Stimulated activated naive B cell treated with anti-CD40 and anti-IgM and Interleukin-4, amounts not matched to agents 10 μg/mL and 1 μg/mL and 100 μg/mL, for 72 hours (primary cell): Measurements from ENCODE around the gene WDPCP.
A peak's percentile ranks its signal among the peaks of the same experiment; 100 is the strongest.
"Not testable (repeated sequence)": the region's sequence is repeated elsewhere in the genome, so short reads cannot be mapped to it uniquely, and the experiment has no call there.

ENCODE experiments used
- ATAC-seq, 2 donors: fragments of 150-1000 bp; cut with Tn5 transposase; replicated peaks; 2 replicates each; pipeline ENCODE4 v1.10.0; 2021; ENCODE audit warnings: moderate library complexity in 1 of 2
- DNase-seq: peaks from one replicate; pipeline ENCODE4 v3.0.0; 2021
- H3K27ac Mint-ChIP-seq: one replicate; pipeline ENCODE4 v1.8.0; 2022; ENCODE audit warnings: mild to moderate bottlenecking, mixed read lengths
- H3K27me3 Mint-ChIP-seq, 2 donors: one replicate each; pipeline ENCODE4 v1.8.0; 2022; ENCODE audit warnings: mixed read lengths in 2 of 2
- H3K36me3 Mint-ChIP-seq, 2 donors: one replicate each; pipeline ENCODE4 v1.8.0; 2022; ENCODE audit warnings: mixed read lengths in 2 of 2, mild to moderate bottlenecking in 1 of 2
- H3K4me1 Mint-ChIP-seq, 2 donors: one replicate each; pipeline ENCODE4 v1.8.0; 2022; ENCODE audit warnings: mixed read lengths in 2 of 2, mild to moderate bottlenecking in 1 of 2
- H3K4me3 Mint-ChIP-seq, 2 donors: one replicate each; pipeline ENCODE4 v1.8.0; 2022; ENCODE audit warnings: mild to moderate bottlenecking in 2 of 2, mixed read lengths in 2 of 2, moderate library complexity in 1 of 2
- H3K9me3 Mint-ChIP-seq, 2 donors: one replicate each; pipeline ENCODE4 v1.8.0; 2022; ENCODE audit warnings: mixed read lengths in 2 of 2, mild to moderate bottlenecking in 1 of 2

WDPCP gene

DNA sequence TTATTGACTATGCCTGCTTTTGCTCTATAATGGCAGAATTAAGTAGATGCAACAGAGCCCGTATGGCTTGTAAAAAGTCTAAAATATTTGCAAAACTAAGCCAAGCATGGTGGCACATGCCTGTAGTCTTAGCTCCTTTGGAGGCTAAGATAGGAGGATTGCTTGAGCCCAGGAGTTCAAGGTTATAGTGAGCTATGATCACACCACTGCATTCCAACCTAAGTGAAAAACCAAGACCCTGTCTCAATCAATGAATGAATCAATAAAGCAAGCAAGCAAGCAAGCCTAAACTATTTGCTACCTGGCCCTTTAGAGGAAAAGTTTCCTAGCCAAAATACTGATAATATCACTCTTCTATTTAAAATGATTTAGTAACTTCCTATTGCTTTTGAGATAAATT, 277.7 kb downstream of the WDPCP start:
- DNase-seq = no peak
- ATAC-seq = no peak
- Mint-ChIP-seq H3K27ac (no peak overlapping the region), H3K36me3 (peaks cover 47 to 64% of the 10 kb centered on the region in 2 donors), H3K4me3 (no peak overlapping the region), H3K9me3 (peaks cover 20 to 21% of the 10 kb centered on the region in 2 donors), H3K4me1 (no peaks in the 10 kb centered on the region), H3K27me3 (no peaks in the 10 kb centered on the region)

DNA sequence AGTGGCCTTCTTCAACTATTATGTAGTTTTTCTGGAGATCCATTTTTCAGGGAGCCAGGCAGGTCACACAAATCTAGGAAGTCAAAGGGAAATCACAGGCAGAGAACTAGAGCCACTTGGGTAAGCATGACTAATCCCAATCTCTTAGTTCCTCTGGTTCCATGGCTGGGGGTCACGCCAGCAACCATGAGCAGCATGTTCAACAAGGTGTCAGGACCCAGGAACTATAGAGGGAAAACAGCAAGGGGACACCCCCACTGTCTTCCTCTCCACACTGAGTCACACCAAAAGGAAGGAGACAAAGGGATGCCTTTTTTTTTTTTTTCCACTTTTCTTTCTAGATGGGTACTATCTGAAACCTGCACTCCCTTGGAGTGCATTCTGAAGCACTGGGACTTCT, 286.8 kb downstream of the WDPCP start:
- Mint-ChIP-seq H3K27ac (no peak overlapping the region), H3K4me3 (no peak overlapping the region), H3K36me3 (peaks cover 48 to 83% of the 10 kb centered on the region in 2 donors), H3K4me1 (no peaks in the 10 kb centered on the region), H3K9me3 (peaks cover 36 to 42% of the 10 kb centered on the region in 2 donors), H3K27me3 (no peaks in the 10 kb centered on the region)
- DNase-seq = no peak
- no peak for ATAC-seq

DNA sequence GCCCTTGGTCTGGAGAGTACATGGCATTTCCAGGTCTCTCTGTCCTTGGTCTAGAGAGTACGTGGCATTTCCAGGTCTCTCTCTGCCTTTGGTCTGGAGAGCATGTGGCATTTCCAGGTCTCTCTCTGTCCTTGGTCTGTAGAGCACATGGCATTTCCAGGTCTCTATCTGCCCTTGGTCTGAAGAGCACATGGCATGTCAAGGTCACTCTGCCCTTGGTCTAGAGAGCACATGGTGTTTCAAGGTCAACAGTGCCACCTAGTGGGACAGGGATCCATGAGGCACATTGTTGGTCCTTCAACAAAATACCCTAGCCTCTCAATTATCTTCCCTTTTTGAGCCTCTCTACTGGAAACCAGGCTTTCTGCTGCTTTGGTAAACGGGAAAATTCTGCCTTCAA, 287.4 kb downstream of the WDPCP start:
- DNase-seq (no peak), ATAC-seq (no peak)
- H3K36me3 Mint-ChIP-seq = peaks cover 50 to 80% of the 10 kb centered on the region in 2 donors
- H3K27me3 Mint-ChIP-seq = no peaks in the 10 kb centered on the region
- peaks cover 37 to 47% of the 10 kb centered on the region in 2 donors for H3K9me3 Mint-ChIP-seq
- no peak overlapping the region for H3K4me3 Mint-ChIP-seq
- no peak overlapping the region for H3K27ac Mint-ChIP-seq
- no peaks in the 10 kb centered on the region for H3K4me1 Mint-ChIP-seq

DNA sequence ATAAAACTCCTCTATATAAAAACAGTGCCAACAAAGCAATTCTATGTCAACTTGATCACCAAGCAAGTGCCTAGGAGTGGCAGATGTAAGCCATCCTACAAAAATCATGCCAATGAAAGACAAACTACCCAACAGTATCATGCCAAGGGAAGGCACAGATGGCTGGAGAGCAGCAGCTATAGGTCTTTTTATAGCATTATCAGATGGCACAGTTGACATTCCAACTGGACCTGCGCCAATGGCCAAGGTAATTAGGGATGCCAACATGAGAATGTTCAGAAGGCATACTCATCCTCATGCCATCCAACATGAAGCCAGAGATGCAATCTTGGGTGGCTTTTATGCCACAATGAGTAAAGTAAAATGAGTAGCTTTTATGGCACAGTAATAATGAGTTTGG, 300.3 kb downstream of the WDPCP start:
- peaks cover 21 to 28% of the 10 kb centered on the region in 2 donors for H3K9me3 Mint-ChIP-seq
- no peaks in the 10 kb centered on the region for H3K4me1 Mint-ChIP-seq
- H3K36me3 Mint-ChIP-seq = peaks cover 18 to 32% of the 10 kb centered on the region in 2 donors
- no peak for ATAC-seq
- DNase-seq = no peak
- H3K27ac Mint-ChIP-seq = no peak overlapping the region
- H3K27me3 Mint-ChIP-seq = no peaks in the 10 kb centered on the region
- no peak overlapping the region for H3K4me3 Mint-ChIP-seq

DNA sequence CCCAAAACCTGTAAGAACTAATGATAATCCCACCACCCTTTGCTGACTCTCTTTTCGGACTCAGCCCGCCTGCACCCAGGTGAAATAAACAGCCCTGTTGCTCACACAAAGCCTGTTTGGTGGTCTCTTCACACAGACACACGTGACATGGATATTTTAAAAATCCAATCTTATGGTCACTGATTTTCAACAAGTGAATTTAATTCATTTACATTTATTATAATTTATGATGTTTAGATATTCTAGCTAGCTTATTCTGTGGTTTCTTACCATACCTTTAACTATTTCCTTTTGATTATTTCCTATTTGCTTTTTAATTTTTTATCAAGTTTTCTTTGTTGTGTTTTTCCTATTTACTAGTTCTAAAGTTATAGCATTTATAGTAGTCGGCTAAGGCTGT, 301.8 kb downstream of the WDPCP start:
- H3K27me3 Mint-ChIP-seq, ATAC-seq, H3K27ac Mint-ChIP-seq, DNase-seq, H3K4me3 Mint-ChIP-seq, H3K4me1 Mint-ChIP-seq: not testable (repeated sequence)
- Mint-ChIP-seq H3K36me3 (peaks cover 16 to 32% of the 10 kb centered on the region in 2 donors), H3K9me3 (peaks cover 25 to 32% of the 10 kb centered on the region in 2 donors)

DNA sequence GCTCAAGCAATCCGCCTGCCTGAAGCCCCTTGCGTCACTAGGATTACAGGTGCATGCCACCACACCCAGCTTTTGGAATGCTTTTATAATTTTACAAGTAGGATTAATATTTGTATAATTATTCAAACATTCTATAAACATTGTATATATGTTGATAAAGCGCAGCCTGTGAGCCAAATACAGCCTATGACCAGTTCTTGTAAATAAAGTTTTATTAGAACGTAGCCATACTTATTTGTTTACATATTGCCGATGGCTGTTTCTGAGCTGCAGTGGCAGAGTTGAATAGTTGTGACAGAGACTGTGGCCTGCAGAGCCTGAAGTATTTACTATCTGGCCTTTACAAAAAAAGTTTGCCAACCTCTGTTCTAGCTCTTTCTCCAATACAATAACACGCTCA, 305.0 kb downstream of the WDPCP start:
- Mint-ChIP-seq H3K4me3 (no peak overlapping the region), H3K36me3 (peaks cover 24 to 48% of the 10 kb centered on the region in 2 donors), H3K27ac (no peak overlapping the region), H3K9me3 (peaks cover 45 to 50% of the 10 kb centered on the region in 2 donors), H3K4me1 (peaks cover 0 to 2% of the 10 kb centered on the region in 2 donors), H3K27me3 (no peaks in the 10 kb centered on the region)
- DNase-seq (no peak), ATAC-seq (no peak)

DNA sequence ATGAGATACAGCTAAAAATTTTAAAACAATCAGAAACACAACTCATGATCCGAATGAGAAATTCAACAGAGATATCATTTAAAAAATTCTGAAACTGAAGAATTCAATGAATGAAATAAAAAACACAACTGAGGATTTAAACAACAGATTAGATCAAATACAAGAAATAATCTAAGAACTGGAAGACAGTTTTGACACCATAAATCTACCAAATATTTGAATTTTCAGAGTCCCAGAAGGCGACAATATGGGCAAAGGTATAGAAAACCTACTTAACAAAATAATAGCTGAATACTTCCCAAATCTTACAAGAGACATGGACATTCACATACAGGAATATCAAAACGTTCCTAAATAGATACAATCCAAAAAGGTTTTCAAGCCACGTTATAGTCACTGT, 315.7 kb downstream of the WDPCP start:
- Mint-ChIP-seq H3K27me3 (no peaks in the 10 kb centered on the region), H3K9me3 (peaks cover 45 to 51% of the 10 kb centered on the region in 2 donors), H3K27ac (no peak overlapping the region), H3K4me3 (no peak overlapping the region), H3K4me1 (no peaks in the 10 kb centered on the region), H3K36me3 (peaks cover 37 to 52% of the 10 kb centered on the region in 2 donors)
- DNase-seq = no peak
- no peak for ATAC-seq

DNA sequence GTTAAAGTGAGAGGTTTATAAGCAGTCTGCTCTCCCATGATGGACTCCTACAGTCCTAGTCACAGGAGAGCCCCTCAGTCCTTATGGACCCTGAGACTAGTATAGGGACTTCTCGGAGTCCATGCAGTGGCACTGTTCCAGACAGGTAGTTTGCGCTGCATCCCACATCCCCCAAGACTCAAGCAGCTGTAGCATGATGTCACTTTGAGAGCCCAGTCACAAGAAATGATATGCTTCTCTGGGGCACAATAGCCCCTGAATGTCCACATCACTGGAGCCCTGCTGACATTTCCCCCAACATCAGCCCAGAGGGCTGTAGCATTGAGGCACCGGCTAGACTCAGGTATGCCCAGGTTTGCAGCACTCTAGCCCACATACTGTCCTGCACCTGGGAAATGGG, 317.6 kb downstream of the WDPCP start:
- peaks cover 38 to 43% of the 10 kb centered on the region in 2 donors for H3K9me3 Mint-ChIP-seq
- no peak overlapping the region for H3K4me3 Mint-ChIP-seq
- no peaks in the 10 kb centered on the region for H3K4me1 Mint-ChIP-seq
- H3K27me3 Mint-ChIP-seq = no peaks in the 10 kb centered on the region
- H3K36me3 Mint-ChIP-seq = peaks cover 35 to 48% of the 10 kb centered on the region in 2 donors
- no peak overlapping the region for H3K27ac Mint-ChIP-seq
- no peak for ATAC-seq
- DNase-seq = no peak

DNA sequence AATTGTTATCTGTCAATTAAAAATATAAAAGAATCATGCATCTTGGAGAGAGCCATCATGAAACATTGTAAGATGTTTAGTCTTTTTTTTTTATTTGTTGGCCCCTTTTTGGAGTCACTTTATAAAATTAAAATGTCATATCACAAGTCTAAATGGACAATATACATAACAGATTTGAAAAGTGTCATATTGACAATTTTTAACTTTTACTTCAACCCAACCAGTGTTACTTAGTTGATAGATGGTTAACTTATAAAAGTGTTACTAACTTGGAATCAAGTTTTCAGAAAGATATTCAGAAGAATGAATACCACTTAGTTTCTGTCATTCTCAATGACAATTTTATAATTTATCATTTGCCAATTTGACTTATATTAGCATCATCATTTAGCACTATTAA, 319.3 kb downstream of the WDPCP start:
- DNase-seq (no peak), ATAC-seq (no peak)
- Mint-ChIP-seq H3K36me3 (peaks cover 22 to 44% of the 10 kb centered on the region in 2 donors), H3K27me3 (no peaks in the 10 kb centered on the region), H3K9me3 (peaks cover 25 to 30% of the 10 kb centered on the region in 2 donors), H3K4me1 (no peaks in the 10 kb centered on the region), H3K4me3 (no peak overlapping the region), H3K27ac (no peak overlapping the region)

DNA sequence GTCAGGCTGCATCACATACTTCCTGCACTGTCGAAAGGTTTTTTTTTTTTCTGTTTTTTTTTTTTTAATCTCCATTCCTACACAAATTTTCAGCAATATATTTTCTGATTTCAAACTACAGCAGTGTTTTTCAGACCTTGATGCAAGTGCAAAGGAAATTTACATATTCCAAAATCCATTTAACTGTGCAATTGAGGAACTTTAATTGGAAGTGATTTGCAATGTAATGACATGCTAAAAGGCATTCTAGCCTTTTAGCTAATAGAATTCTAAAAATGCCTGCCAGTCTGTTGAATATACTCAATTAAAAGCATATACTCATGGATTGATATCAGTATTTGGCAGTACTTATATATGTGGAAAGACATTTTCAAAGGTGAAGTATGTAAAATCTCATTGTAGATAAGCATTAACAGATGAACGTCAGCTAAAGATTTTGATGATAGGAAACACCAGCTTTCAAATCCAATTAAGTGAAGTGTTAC, 327.1 kb downstream of the WDPCP start:
- no peak for ATAC-seq

DNA sequence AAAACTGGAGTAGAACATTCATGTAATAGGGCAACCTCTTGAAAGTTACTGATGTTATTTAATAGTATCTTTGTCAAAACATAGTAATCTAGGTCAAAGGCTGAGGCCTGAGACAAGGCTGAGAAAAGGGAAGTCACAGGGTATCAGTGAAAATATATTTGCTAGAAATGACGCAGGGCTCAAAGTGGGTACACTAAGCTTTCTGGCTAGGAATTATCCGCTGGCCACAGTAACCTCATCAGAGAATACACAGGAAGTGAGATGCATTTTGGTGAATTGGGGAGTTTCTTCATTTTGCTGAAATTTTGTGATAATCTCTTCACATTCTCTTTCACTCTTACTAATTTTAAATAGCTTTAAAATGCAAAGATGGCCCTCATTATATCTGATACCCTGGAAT, 330.8 kb downstream of the WDPCP start:
- peak; percentile 61 to 91 for ATAC-seq

More for the DNA sequence above, 327.1 kb downstream of the WDPCP start:
- Mint-ChIP-seq H3K4me1 (peaks cover 0 to 2% of the 10 kb centered on the region in 2 donors), H3K27ac (no peak overlapping the region), H3K4me3 (no peak overlapping the region), H3K9me3 (peaks cover 0 to 6% of the 10 kb centered on the region in 2 donors), H3K36me3 (peaks cover 4 to 17% of the 10 kb centered on the region in 2 donors), H3K27me3 (no peaks in the 10 kb centered on the region)
- DNase-seq = no peak

DNA sequence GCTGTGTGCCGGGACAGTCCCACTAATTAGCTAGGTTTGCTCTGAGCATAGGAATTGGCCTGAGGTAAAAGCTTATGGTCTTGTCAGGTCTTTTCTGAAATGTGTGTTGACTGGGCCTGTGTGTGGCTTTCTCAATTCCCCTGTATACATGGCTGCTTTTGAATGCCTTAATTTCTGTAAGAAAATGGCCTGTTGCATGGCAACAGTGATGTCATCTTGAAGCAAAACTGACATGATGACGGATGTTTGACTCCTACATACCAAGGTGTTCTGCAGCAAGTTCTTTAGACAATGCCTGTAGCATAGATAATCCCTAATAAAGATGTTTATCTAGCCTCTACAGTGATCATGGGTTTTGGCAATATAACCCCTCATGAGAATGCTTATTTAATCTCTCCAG, 339.1 kb downstream of the WDPCP start:
- Mint-ChIP-seq H3K36me3 (peaks cover 32 to 43% of the 10 kb centered on the region in 2 donors), H3K27ac (no peak overlapping the region), H3K9me3 (peaks cover 18 to 23% of the 10 kb centered on the region in 2 donors), H3K27me3 (no peaks in the 10 kb centered on the region), H3K4me3 (no peak overlapping the region), H3K4me1 (no peaks in the 10 kb centered on the region)
- no peak for DNase-seq
- ATAC-seq = no peak

More for the DNA sequence above, 330.8 kb downstream of the WDPCP start:
- Mint-ChIP-seq H3K4me1 (peaks cover 0 to 2% of the 10 kb centered on the region in 2 donors), H3K4me3 (no peak overlapping the region), H3K36me3 (peaks cover 9 to 12% of the 10 kb centered on the region in 2 donors), H3K27me3 (no peaks in the 10 kb centered on the region), H3K9me3 (peaks cover 3 to 4% of the 10 kb centered on the region in 2 donors), H3K27ac (no peak overlapping the region)
- DNase-seq = peak; percentile 1

DNA sequence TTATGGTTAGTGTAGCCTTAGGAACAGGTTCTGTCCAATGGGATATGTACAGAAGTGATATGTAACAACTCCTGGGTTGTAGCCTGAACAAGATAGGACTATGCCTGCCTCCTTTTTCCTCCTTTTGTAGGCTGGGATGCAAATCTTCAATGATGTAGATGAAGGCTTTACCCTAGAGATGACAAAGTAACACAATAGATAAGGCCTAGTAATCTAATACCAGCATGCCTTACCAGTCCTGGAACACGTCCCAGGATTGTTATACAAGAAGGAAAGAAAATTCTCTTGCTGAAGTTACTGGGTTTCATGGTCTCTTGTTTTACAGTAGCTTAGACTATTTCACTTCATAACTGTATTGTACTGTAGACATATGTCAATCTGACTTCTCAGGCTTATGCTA, 345.5 kb downstream of the WDPCP start:
- Mint-ChIP-seq H3K27ac (no peak overlapping the region), H3K36me3 (peaks cover 4 to 9% of the 10 kb centered on the region in 2 donors), H3K4me1 (peaks cover 0 to 8% of the 10 kb centered on the region in 2 donors), H3K9me3 (no peaks in the 10 kb centered on the region), H3K4me3 (no peak overlapping the region), H3K27me3 (no peaks in the 10 kb centered on the region)
- no peak for ATAC-seq
- no peak for DNase-seq

DNA sequence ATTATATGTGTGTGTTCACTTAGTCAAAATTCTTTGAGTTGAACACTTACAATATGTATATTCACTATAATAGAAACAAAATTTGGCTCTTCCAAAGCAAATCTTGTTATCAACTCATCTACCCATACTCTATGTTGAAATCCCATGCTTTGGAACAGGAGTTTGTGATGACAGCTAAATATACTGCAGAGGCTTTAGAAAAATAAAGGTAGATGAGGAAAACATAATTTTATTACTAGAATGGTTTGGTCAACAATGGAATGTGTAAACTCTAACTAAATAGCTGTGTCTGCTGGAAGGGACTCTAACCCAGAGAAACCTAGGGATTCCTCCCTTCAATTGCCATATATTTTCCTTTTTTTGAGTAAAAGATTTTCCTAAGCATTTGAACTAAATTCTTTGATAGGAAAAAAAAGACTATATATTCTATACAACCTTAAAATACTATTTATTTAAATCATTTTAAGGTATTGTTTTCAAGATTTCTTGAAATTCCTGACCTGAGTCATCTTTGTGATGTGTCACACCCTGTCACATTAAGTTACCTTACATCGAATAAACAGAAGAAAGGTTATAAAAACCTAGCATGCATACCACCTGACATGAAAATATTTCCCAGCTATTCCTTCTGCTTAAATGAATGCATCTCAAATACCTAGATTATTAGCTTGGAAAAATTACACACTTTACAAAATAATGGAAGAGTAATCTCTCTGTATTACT, 362.2 kb downstream of the WDPCP start:
- H3K4me1 Mint-ChIP-seq = no peaks in the 10 kb centered on the region
- peaks cover 0 to 13% of the 10 kb centered on the region in 2 donors for H3K36me3 Mint-ChIP-seq
- H3K9me3 Mint-ChIP-seq = peaks cover under 1 to 2% of the 10 kb centered on the region in 2 donors
- no peak overlapping the region for H3K27ac Mint-ChIP-seq
- ATAC-seq = no peak
- H3K27me3 Mint-ChIP-seq = no peaks in the 10 kb centered on the region
- H3K4me3 Mint-ChIP-seq = no peak overlapping the region
- no peak for DNase-seq
